HUES6 (cell line): ENCODE data around the gene PRDM16.

ENCODE experiments used
- H3K27ac ChIP-seq: 2 replicates; pipeline ENCODE4 v1.7.0; 2013; ENCODE audit warnings: low read depth, mild to moderate bottlenecking, low read length, inconsistent platforms
- H3K27me3 ChIP-seq: 2 replicates; pipeline ENCODE4 v1.6.1; 2013; ENCODE audit warnings: low read length; ENCODE audit not compliant: control insufficient read depth, insufficient read depth
- H3K36me3 ChIP-seq: 2 replicates; pipeline ENCODE4 v1.6.1; 2013; ENCODE audit warnings: low read length; ENCODE audit not compliant: control insufficient read depth, insufficient read depth
- H3K4me1 ChIP-seq: 2 replicates; pipeline ENCODE4 v1.6.1; 2013; ENCODE audit warnings: low read length; ENCODE audit not compliant: control insufficient read depth, insufficient read depth
- H3K4me3 ChIP-seq: 2 replicates; pipeline ENCODE4 v1.5.1; 2013; ENCODE audit warnings: low read depth, low read length
- H3K9ac ChIP-seq: one replicate; pipeline ENCODE4 v1.6.1; 2013; ENCODE audit warnings: mild to moderate bottlenecking, low read length
- H3K9me3 ChIP-seq: 2 replicates; pipeline ENCODE4 v1.6.1; 2013; ENCODE audit warnings: low read depth, low read length; ENCODE audit not compliant: control insufficient read depth, insufficient read depth

Gene PRDM16

DNA sequence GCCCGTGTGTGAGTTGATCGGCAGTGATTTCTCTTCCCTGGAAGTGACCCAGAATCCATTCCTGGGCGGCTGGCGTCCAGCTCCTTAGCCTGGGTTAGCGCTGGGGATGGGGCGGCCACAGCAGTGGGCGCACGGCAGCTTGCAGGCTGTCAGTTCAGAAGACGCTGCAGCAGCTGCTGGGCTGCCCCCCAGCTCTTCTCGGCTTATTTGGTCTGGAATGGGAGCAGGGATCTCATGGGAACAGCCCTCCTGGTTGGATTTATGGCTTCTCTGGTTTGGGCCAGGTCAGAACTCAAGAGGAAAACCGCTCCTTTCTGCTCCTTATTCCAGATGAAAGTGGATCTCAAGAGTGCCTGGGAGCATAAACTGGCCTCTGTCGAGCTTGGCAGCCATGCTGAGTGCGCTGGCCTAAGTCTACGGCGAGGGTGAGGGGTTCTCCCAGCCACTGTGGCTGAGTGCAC is 148.2 kb downstream of the PRDM16 start:
- H3K4me1 ChIP-seq = no peaks in the 10 kb centered on the region
- H3K9ac ChIP-seq = no peak overlapping the region
- no peaks in the 10 kb centered on the region for H3K27me3 ChIP-seq
- no peaks in the 10 kb centered on the region for H3K36me3 ChIP-seq
- H3K4me3 ChIP-seq = no peak overlapping the region
- H3K9me3 ChIP-seq = no peaks in the 10 kb centered on the region
- no peak overlapping the region for H3K27ac ChIP-seq

DNA sequence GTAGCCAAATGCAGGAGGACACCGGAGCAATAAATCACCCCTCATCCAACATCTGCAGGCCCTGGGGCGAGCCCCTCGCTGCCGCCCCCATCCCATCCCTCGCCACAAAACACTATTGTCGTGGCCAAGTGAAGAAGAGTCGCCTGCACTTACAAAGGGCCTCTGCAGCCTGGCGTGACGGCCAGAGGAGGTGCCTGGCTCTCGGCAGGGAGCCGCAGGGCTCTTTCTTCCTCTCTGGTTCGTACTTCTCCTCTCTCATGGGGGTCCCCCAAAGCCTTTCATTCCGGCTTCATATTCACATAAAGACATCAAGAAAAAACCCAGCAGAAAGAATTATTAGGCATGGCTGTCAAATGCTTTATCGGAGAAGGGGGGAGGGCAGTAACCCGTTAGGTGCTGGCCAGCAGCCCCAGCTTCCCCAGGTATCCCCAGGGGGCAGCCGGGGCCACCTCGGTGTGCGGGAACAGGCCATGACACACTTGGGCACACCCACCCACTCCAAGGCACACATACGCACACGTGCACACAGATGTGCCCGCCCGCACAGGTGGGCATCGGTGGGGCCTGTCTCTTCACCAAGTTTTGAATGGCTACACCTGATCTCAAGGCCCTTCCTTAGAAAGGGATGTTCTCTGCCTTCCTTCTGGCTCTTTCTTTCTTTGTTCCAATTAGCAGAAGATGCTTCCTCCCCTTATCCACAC is 149.1 kb downstream of the PRDM16 start:
- H3K36me3 ChIP-seq = no peaks in the 10 kb centered on the region
- H3K9me3 ChIP-seq = no peaks in the 10 kb centered on the region
- no peak overlapping the region for H3K9ac ChIP-seq
- H3K27me3 ChIP-seq = no peaks in the 10 kb centered on the region
- H3K4me3 ChIP-seq = no peak overlapping the region
- no peak overlapping the region for H3K27ac ChIP-seq
- H3K4me1 ChIP-seq = no peaks in the 10 kb centered on the region; the same call in 1 of the 2 replicates

DNA sequence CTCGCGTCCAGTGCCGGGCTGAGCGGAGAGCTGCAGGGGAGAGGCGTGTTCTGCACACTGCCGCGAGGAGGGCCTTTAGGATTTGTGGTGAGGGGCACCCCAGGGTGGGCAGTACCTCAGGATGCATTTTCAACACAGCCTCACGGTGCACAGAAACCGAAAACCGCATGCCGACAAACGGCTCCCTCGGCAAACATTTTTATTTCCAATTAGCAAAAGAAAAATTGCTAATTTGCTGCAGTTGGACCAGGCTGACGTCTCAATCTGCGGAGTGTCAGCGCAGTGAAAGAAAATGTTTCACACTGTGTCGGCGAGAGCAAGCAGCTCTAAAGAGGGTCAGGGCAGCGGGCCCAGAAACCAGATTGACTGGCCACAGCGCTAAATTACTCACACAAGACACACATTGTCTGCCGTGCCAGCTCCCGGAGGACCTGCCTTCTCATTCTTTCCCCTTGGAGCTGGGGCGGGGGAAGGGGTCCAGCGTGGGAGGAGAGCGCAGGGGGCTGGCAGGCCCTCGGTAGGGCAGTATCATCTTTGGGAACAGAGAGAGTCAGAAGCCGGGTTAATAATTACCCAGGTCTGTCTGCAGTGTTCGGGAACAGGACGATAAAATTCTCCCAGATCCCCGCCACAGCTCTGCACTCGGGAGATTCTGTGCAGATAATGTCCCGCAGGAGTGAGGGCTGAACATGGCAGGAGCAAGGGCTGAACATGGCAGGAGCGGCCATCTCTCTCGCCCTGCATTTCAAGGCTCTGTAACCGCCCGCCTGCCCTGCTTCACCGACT is 150.2 kb downstream of the PRDM16 start:
- no peaks in the 10 kb centered on the region for H3K36me3 ChIP-seq
- no peak overlapping the region for H3K27ac ChIP-seq
- no peak overlapping the region for H3K9ac ChIP-seq
- H3K4me1 ChIP-seq = no peaks in the 10 kb centered on the region; the same call in 1 of the 2 replicates
- no peaks in the 10 kb centered on the region for H3K9me3 ChIP-seq
- no peaks in the 10 kb centered on the region for H3K27me3 ChIP-seq
- H3K4me3 ChIP-seq = no peak overlapping the region

DNA sequence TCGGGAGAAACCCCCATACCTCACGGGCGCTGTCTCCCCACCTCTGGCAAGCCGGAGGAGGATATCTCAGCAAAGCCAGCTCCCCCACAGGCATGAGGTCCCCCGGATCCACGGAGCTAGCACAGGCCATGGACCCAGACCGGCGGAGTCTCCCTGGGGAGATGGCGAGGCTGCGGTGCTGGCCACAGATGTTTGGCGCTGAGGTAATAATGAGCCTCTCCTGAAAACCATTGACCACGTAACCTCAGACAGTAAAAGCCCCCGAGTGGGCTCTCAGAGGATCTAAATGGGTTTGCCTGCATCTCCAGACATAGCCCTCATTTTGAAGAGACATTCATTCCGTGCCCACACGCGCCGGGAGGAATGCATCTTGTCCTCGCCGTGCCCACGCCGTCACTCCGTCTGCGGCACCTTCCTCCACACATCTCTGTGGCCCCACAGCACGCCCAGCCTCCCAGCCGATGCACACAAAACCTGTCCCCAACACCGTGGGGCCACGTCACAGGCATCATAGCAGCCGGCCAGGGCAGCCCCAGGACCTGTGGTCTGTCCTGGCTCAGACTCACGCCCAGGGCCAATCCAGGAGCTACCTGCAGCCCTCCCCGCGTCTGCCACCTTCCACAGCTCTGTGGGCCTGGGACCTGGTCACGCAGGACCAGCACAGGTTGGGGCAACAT is 150.9 kb downstream of the PRDM16 start:
- Histone ChIP-seq H3K9me3 (no peaks in the 10 kb centered on the region), H3K27me3 (no peaks in the 10 kb centered on the region), H3K27ac (no peak overlapping the region), H3K4me3 (no peak overlapping the region), H3K36me3 (no peaks in the 10 kb centered on the region), H3K9ac (no peak overlapping the region), H3K4me1 (no peaks in the 10 kb centered on the region; the same call in 1 of the 2 replicates)

DNA sequence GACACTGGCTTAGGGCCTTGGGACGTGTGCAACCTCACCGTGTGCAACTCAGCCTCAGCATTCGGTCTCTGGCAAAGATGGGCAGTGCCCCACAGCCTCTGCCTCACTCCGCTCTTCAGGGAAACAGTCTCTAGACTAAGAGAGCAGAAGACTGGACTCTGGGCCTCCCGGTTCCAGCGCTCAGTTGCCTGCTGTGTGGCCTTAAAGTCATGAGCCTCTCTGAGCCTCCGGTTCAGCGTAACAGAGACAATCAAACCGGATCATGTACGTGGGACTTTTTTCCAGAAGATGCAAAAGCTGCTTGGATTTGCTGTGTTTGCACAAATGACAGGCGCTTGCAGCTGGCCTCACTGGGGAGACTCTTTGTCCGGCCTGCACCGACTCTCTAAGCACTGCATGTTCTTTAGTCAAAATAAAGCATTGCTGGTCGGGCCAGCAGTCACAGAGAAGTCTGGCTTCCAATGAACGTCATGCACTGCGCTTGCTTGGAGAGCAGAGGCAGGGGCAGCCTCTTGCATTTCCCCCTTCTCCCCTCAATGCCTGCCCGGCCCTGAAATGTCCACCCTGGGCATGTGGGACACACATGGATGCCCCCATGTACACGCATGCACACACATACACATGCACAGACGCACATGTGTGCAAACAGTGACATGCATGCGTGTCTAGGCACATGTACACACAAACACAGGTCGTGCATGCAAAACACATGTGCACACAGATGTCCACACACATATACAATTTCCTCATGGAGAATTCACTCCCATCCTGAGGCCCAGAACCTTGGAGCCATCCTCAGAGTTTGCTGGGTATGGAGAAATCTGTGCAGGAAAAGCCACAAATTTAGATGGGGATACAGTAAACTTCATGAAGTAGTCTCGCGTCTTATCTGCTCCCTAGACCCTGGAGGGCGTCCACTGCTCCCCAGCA is 152.4 kb downstream of the PRDM16 start:
- H3K36me3 ChIP-seq = no peaks in the 10 kb centered on the region
- no peak overlapping the region for H3K4me3 ChIP-seq
- no peaks in the 10 kb centered on the region for H3K9me3 ChIP-seq
- H3K4me1 ChIP-seq = no peaks in the 10 kb centered on the region; the same call in 1 of the 2 replicates
- no peak overlapping the region for H3K9ac ChIP-seq
- no peak overlapping the region for H3K27ac ChIP-seq
- H3K27me3 ChIP-seq = peaks cover 4% of the 10 kb centered on the region; the same call in 1 of the 2 replicates

DNA sequence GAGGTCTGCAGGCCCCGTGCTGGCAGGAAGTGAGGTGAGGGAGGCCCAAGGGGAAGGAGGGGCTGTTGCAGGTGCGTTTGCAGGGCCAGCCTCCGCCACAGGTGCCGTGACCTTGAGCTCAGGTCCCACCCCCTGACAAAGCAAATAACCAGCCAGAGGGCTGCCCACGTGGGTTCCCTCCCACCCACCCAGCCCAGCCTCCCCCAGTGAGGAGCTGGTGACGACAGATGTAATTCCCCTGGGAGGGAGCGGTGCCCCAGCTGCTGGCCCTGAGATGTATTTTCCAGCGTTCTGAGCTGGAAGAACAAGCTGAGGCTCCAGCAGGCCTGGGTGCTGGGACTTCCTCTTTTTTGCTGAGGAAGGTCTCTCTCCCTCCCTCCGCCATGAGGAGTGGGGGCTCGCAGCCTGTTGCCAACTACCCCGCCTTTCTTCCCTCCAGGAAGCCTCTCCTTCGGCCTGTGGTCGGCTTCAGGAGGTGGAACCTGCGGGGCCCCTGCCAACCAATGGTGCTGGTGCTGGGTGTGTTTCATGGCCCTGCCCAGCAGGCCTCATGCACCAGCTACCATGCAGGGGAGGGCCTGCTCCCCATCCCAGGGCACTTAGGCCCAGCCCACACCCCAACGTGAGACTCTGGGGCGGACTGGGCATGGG is 153.2 kb downstream of the PRDM16 start:
- Histone ChIP-seq H3K4me3 (no peak overlapping the region), H3K27me3 (peaks cover 4% of the 10 kb centered on the region; the same call in 1 of the 2 replicates), H3K9me3 (no peaks in the 10 kb centered on the region), H3K9ac (no peak overlapping the region), H3K4me1 (no peaks in the 10 kb centered on the region; the same call in 1 of the 2 replicates), H3K27ac (no peak overlapping the region), H3K36me3 (no peaks in the 10 kb centered on the region)

DNA sequence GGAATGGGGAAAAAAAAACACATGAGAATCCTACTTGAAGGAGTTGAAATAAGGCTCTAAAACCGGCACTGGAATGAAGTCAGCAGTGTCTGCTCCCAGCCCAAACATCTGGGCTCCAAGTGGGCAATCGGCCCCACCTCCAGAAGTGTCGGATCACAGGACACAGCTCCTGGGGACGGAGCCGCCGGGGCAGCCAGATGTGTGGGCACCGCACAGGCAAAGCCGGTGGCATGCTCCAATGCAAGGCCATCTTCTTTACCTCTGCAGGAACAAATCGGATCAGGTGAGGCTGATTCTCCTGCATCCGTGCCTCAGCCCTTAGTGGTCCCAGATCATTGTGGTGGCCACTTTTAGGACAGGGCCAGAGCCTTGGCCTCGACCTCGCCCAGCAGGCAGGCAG is 156.7 kb downstream of the PRDM16 start:
- Histone ChIP-seq H3K27ac (no peak overlapping the region), H3K4me1 (no peaks in the 10 kb centered on the region; the same call in 1 of the 2 replicates), H3K36me3 (no peaks in the 10 kb centered on the region), H3K27me3 (peaks cover 4% of the 10 kb centered on the region; the same call in 1 of the 2 replicates), H3K4me3 (no peak overlapping the region), H3K9ac (no peak overlapping the region), H3K9me3 (no peaks in the 10 kb centered on the region)

DNA sequence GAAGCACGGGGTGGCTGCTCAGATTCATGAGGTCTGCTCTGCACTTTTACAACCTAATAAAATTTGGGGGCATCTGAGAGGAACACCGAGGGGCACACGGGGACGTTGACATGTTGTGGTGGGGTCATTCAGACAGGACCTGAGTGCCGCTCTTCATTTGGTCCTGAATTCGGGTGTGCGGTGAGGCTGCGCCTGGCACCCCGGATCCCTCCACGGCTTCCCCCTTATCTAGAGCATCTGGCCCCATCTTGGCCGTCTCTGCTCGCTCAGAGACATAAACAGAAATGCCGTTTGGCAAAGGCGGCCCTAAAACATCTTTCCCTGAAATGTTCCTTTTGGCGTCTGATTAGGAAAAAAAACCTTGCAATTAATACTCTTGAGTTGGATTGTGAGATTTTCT is 157.2 kb downstream of the PRDM16 start:
- H3K9ac ChIP-seq = no peak overlapping the region
- H3K27ac ChIP-seq = no peak overlapping the region
- no peaks in the 10 kb centered on the region; the same call in 1 of the 2 replicates for H3K4me1 ChIP-seq
- no peak overlapping the region for H3K4me3 ChIP-seq
- no peaks in the 10 kb centered on the region for H3K9me3 ChIP-seq
- H3K36me3 ChIP-seq = no peaks in the 10 kb centered on the region
- H3K27me3 ChIP-seq = peaks cover 4% of the 10 kb centered on the region; the same call in 1 of the 2 replicates

DNA sequence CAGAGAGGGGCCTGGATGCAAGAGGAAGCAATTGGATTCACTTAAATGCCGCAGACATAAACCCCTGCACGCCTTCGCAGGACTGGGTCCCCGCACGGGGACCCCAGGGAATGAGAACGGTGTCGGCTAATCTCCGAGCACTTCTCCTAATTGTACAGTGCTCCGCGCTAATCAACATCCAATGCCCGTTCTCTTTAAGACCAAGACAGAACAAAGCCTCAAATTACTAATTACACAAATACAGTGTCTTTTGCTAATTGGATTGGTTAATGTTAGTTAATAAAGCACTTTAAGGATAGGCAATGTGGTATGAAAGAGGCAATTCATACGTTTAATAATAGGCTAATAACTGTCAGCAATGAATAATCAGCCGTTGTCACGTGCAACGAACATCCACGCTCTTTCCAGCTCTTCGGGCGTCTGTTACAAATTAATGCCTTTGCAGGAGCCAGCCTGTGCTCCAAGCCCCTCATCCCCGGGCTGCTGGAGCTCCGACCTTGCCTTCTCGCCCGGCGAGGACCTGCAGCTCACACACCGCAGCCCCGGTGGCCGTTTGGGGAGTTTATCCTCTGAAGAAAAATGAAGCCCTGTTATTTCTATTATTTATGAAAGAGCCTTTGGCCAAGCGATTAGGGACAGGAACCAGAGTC is 157.8 kb downstream of the PRDM16 start:
- Histone ChIP-seq H3K27ac (no peak overlapping the region), H3K27me3 (peaks cover 4% of the 10 kb centered on the region; the same call in 1 of the 2 replicates), H3K9me3 (no peaks in the 10 kb centered on the region), H3K9ac (no peak overlapping the region), H3K36me3 (no peaks in the 10 kb centered on the region), H3K4me3 (no peak overlapping the region), H3K4me1 (no peaks in the 10 kb centered on the region; the same call in 1 of the 2 replicates)
